Adipocyte (in vitro differentiated cells): Measurements from ENCODE around the gene RCE1.

ENCODE experiments used
- DNase-seq: peaks from one replicate; pipeline ENCODE4 v3.0.0-alpha.2; 2015; ENCODE audit warnings: low read depth
- H3K27me3 ChIP-seq: replicated peaks from 2 replicates; pipeline ENCODE4 v1.7.0; 2013; ENCODE audit warnings: mild to moderate bottlenecking, low read length, moderate library complexity; ENCODE audit not compliant: control insufficient read depth, insufficient read depth
- H3K36me3 ChIP-seq: 2 replicates; pipeline ENCODE4 v1.7.0; 2013; ENCODE audit warnings: low read length, mild to moderate bottlenecking, moderate library complexity; ENCODE audit not compliant: control insufficient read depth, insufficient read depth, severe bottlenecking
- H3K4me1 ChIP-seq: 2 replicates; pipeline ENCODE4 v1.7.0; 2013; ENCODE audit warnings: mild to moderate bottlenecking, low read length, moderate library complexity; ENCODE audit not compliant: control insufficient read depth, insufficient read depth
- H3K4me3 ChIP-seq: 2 replicates; pipeline ENCODE4 v1.7.0; 2013; ENCODE audit warnings: mild to moderate bottlenecking, low read length, moderate library complexity
- H3K9ac ChIP-seq: 2 replicates; pipeline ENCODE4 v1.7.0; 2013; ENCODE audit warnings: mild to moderate bottlenecking, low read length, moderate library complexity
- H3K9me3 ChIP-seq: 2 replicates; pipeline ENCODE4 v1.7.0; 2013; ENCODE audit warnings: mild to moderate bottlenecking, low read length, moderate library complexity; ENCODE audit not compliant: control insufficient read depth

RCE1 gene

DNA sequence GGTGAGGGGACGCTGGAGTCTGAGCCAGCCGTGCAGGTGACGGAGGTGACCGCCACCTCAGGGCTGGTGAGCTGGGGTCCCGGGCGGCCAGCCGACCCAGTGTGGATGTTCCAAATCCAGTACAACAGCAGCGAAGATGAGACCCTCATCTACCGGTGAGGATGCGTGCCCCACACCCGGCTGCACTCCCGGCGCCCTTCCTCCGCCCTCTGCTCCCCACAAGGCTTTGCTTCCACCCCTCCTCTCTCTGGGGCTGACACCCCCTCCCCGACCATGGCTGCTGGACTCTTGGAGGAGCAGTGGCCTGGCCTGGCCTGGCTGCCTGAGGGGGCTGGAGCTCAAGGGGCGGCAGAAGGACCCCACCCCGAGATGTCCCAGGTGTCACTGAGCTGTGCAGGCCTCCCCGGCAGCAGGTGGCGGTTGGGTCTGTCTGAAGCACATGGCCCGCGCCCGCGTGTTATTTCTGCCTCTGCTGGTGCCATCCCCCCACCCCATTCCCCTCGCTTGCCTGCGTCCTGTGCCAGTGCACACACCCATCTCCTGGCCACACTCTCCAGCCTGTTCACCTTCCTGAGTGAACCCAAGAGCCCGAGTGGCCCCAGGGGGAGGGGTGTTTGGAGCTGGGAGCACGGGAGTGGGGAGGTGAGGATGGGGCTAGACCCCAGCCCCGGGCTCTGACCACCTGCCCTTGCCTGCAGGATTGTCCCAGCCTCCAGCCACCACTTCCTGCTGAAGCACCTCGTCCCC, 15.9 kb downstream of the RCE1 start:
- Histone ChIP-seq H3K4me1 (peaks cover 6% of the 10 kb centered on the region), H3K36me3 (peaks cover 21% of the 10 kb centered on the region), H3K9ac (no peak overlapping the region), H3K9me3 (no peaks in the 10 kb centered on the region), H3K27me3 (no peaks in the 10 kb centered on the region), H3K4me3 (no peak overlapping the region)
- DNase-seq = no peak

- Histone ChIP-seq H3K4me3 (no peak overlapping the region), H3K4me1 (peaks cover 6% of the 10 kb centered on the region), H3K9me3 (no peaks in the 10 kb centered on the region), H3K9ac (no peak overlapping the region), H3K27me3 (no peaks in the 10 kb centered on the region), H3K36me3 (peaks cover 25% of the 10 kb centered on the region)
- no peak for DNase-seq
Measured at GRCh38 chr11:66859686-66860448, 16.6 kb downstream of the RCE1 start.

DNA sequence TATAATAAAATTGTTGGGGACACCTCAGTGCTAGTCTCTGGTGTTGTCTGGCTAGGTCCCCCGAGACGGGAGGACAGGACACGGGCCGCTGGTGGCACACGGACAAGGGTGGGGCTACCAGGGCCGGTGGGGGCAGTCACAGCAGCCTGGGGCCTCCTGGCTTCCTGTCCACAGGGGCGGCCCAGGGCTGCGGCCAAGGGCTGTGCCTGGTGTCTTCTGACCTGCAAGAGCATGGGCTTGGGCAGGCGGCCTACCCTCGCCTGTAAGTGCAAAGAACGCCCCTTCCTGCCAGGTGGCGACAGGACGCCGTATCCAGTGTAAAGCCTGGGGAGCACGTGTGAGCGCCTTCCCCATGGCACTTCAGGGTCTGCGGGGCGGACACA, 17.2 kb downstream of the RCE1 start:
- Histone ChIP-seq H3K9me3 (no peaks in the 10 kb centered on the region), H3K4me3 (no peak overlapping the region), H3K36me3 (peaks cover 25% of the 10 kb centered on the region), H3K9ac (no peak overlapping the region), H3K27me3 (no peaks in the 10 kb centered on the region), H3K4me1 (peaks cover 4% of the 10 kb centered on the region)
- DNase-seq = no peak

GRCh38 chr11:66861038-66861773, 18.0 kb downstream of the RCE1 start:
- no peak overlapping the region for H3K9ac ChIP-seq
- no peaks in the 10 kb centered on the region for H3K4me1 ChIP-seq
- H3K9me3 ChIP-seq = no peaks in the 10 kb centered on the region
- no peak overlapping the region for H3K4me3 ChIP-seq
- H3K27me3 ChIP-seq = no peaks in the 10 kb centered on the region
- peaks cover 28% of the 10 kb centered on the region for H3K36me3 ChIP-seq
- DNase-seq = no peak

DNA sequence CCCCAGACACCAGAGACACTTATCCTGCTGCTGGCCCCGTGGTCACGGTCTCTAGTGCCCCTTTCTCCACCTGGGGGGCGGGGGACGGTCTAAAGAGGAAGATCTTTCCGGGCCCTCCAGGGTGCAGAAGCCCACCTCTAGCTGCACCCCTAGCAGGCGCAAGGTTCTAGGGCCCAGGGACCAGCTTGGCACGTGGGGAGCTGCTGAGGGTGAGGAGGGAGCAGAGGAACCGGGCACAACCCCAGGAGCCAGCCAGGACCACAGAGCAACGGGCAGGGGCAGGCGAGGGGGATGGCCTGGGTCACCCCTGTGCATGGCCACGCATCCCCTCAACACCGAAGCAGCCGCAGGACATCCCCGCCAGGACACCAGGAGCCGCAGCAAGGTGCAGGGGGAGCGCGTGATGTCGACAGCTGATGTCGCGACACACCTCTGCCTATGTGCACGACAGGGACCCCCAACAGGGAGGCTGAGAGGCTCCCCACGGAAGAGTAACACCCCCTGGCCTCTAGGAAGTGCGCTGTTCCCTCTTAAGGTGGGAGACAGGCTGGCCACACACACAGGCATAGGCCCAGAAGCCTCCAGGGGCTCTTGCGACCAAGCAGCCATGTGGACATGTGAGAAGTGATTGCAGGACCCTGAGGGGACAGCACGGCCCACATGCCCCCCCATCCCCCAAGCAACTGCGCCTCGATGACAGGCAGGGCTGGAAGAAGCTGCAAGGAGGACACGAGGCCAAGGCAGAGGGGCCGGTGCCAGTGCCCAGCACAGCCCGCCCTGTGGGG, 18.7 kb downstream of the RCE1 start:
- Histone ChIP-seq H3K36me3 (peaks cover 31% of the 10 kb centered on the region), H3K4me1 (no peaks in the 10 kb centered on the region), H3K27me3 (no peaks in the 10 kb centered on the region), H3K9ac (no peak overlapping the region), H3K4me3 (no peak overlapping the region), H3K9me3 (no peaks in the 10 kb centered on the region)
- DNase-seq = no peak

- no peaks in the 10 kb centered on the region for H3K27me3 ChIP-seq
- no peak overlapping the region for H3K4me3 ChIP-seq
- DNase-seq = no peak
- H3K36me3 ChIP-seq = peaks cover 31% of the 10 kb centered on the region
- H3K4me1 ChIP-seq = no peaks in the 10 kb centered on the region
- no peaks in the 10 kb centered on the region for H3K9me3 ChIP-seq
- H3K9ac ChIP-seq = no peak overlapping the region
Measured at GRCh38 chr11:66862559-66863037, 19.4 kb downstream of the RCE1 start.

GRCh38 chr11:66863428-66864125, 20.3 kb downstream of the RCE1 start:
- DNase-seq = no peak
- peaks cover 31% of the 10 kb centered on the region for H3K36me3 ChIP-seq

DNA sequence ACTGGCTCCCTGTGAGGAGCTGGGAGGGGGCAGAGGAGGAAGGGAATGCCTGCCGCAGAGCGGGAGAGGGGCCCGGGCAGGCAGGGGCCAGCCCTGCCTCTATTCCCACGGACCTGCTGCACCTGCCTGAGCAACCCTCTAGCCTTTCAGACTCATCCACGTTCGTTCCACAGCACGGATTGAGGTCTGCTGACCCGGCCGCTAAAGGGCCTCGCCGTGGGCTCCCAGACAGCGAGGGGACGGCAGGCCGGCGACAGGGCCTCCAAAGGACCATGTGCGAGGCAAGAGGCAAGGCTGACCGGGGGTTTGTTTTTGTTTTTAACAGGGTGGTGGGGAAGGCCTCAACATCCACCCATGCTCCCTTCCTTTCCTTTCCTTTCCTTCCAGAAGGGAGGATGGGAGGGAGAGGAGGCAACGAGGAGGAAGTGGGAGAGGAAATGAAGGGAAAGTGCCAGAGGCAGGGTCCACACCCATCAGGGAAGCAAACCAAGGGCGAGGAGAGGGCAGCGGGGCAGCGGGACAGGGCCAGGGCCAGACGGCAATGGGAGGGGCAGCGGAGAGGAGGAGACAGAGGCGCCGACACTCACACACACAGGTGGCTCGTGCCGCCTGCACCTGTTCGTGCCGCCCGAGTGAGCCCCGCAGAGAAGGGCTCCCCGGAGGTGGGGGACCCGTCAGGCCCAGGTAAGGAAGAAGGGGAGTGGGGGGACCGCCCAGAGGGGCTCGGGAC, 21.1 kb downstream of the RCE1 start:
- Histone ChIP-seq H3K4me1 (no peaks in the 10 kb centered on the region), H3K9me3 (no peaks in the 10 kb centered on the region), H3K36me3 (peaks cover 37% of the 10 kb centered on the region), H3K9ac (no peak overlapping the region), H3K4me3 (no peak overlapping the region), H3K27me3 (no peaks in the 10 kb centered on the region)
- DNase-seq = no peak

More at GRCh38 chr11:66863428-66864125, 20.3 kb downstream of the RCE1 start:
- Histone ChIP-seq H3K4me1 (no peaks in the 10 kb centered on the region), H3K4me3 (no peak overlapping the region), H3K27me3 (no peaks in the 10 kb centered on the region), H3K9me3 (no peaks in the 10 kb centered on the region), H3K9ac (no peak overlapping the region)

- Histone ChIP-seq H3K4me1 (no peaks in the 10 kb centered on the region), H3K36me3 (peaks cover 45% of the 10 kb centered on the region), H3K4me3 (no peak overlapping the region), H3K27me3 (no peaks in the 10 kb centered on the region), H3K9me3 (no peaks in the 10 kb centered on the region), H3K9ac (no peak overlapping the region)
- no peak for DNase-seq
Measured at GRCh38 chr11:66864924-66865697, 21.9 kb downstream of the RCE1 start.
